GM23338 (cell line): ENCODE measurements around the gene TAGLN. TPM values are rescaled to one million over a fixed set of nuclear protein-coding genes. Genes with fewer than 3 reads are reported as not detected.

ENCODE experiments used
- ATAC-seq: fragments of 200-7000 bp; cut with Tn5 transposase; 3 replicates; pipeline ENCODE4 v1.9.1; 2020
- DNase-seq: peaks from one replicate; pipeline ENCODE4 v3.0.0-alpha.2; 2015; ENCODE audit warnings: low spot score
- H2AFZ ChIP-seq: fragments of 200-600 bp; sonication (generic); 2 replicates; pipeline ENCODE4 v1.8.0; 2016; ENCODE audit warnings: antibody characterized with exemption, mild to moderate bottlenecking, moderate library complexity
- H3F3A ChIP-seq: fragments of 200-600 bp; sonication (generic); replicated peaks from 2 replicates; pipeline ENCODE4 v1.8.0; 2017; ENCODE audit warnings: antibody characterized with exemption, mixed run types, low read depth
- H3K27ac ChIP-seq: fragments of 200-600 bp; sonication (generic); 2 replicates; pipeline ENCODE4 v1.6.1; 2016; ENCODE audit warnings: low read depth
- H3K27me3 ChIP-seq: fragments of 200-600 bp; sonication (generic); 2 replicates; pipeline ENCODE4 v1.8.0; 2016; ENCODE audit warnings: mild to moderate bottlenecking, mixed run types, moderate library complexity; ENCODE audit not compliant: insufficient read depth
- H3K36me3 ChIP-seq: fragments of 200-600 bp; sonication (generic); 2 replicates; pipeline ENCODE4 v1.8.0; 2016; ENCODE audit warnings: mild to moderate bottlenecking; ENCODE audit not compliant: insufficient read depth
- H3K4me1 ChIP-seq: fragments of 200-600 bp; sonication (generic); 2 replicates; pipeline ENCODE4 v1.8.0; 2016; ENCODE audit warnings: mild to moderate bottlenecking, moderate library complexity; ENCODE audit not compliant: insufficient read depth
- H3K4me2 ChIP-seq: fragments of 200-600 bp; sonication (generic); 2 replicates; pipeline ENCODE4 v1.7.1; 2017; ENCODE audit warnings: mixed run types
- H3K4me3 ChIP-seq: fragments of 200-600 bp; sonication (generic); 2 replicates; pipeline ENCODE4 v1.6.1; 2016; ENCODE audit warnings: mixed run types
- H3K79me2 ChIP-seq: fragments of 200-600 bp; sonication (generic); replicated peaks from 2 replicates; pipeline ENCODE4 v1.8.0; 2017; ENCODE audit warnings: mild to moderate bottlenecking; ENCODE audit not compliant: insufficient read depth
- H3K9me2 ChIP-seq: fragments of 200-600 bp; sonication (generic); 2 replicates; pipeline ENCODE4 v1.8.0; 2017; ENCODE audit not compliant: insufficient read depth
- H4K20me1 ChIP-seq: fragments of 200-600 bp; sonication (generic); replicated peaks from 2 replicates; pipeline ENCODE4 v1.8.0; 2017; ENCODE audit warnings: mild to moderate bottlenecking; ENCODE audit not compliant: insufficient read depth
- H3K27ac Mint-ChIP-seq: 2 replicates; pipeline ENCODE4 v1.8.0; 2020; ENCODE audit warnings: inconsistent platforms, mild to moderate bottlenecking, moderate library complexity, mixed read lengths
- H3K27me3 Mint-ChIP-seq: 3 replicates; pipeline ENCODE4 v1.8.0; 2022; ENCODE audit warnings: low read depth, mild to moderate bottlenecking, moderate library complexity, mixed read lengths, inconsistent platforms; ENCODE audit not compliant: insufficient read depth, poor library complexity
- H3K36me3 Mint-ChIP-seq: 3 replicates; pipeline ENCODE4 v1.8.0; 2021; ENCODE audit warnings: low read depth, mild to moderate bottlenecking, inconsistent platforms, moderate library complexity, mixed read lengths
- H3K4me1 Mint-ChIP-seq: 3 replicates; pipeline ENCODE4 v1.8.0; 2020; ENCODE audit warnings: mild to moderate bottlenecking, inconsistent platforms, mixed read lengths
- H3K4me3 Mint-ChIP-seq: 3 replicates; pipeline ENCODE4 v1.8.0; 2021; ENCODE audit warnings: moderate library complexity, mild to moderate bottlenecking, inconsistent platforms, mixed read lengths
- H3K9me3 Mint-ChIP-seq: 3 replicates; pipeline ENCODE4 v1.8.0; 2020; ENCODE audit warnings: moderate library complexity, mild to moderate bottlenecking, inconsistent platforms, mixed read lengths
- EZH2 ChIP-seq: fragments of 200-600 bp; sonication (generic); IDR thresholded peaks from one replicate; pipeline ENCODE4 v1.8.0; 2017; ENCODE audit warnings: antibody characterized with exemption, mild to moderate bottlenecking, low read depth; ENCODE audit not compliant: unreplicated experiment
- EZH2phosphoT487 ChIP-seq: fragments of 200-600 bp; sonication (generic); IDR thresholded peaks from one replicate; pipeline ENCODE4 v1.8.1; 2018; ENCODE audit warnings: antibody characterized with exemption; ENCODE audit not compliant: unreplicated experiment
- NANOG ChIP-seq: IDR thresholded peaks from 2 replicates; pipeline ENCODE4 v1.6.1; 2016; ENCODE audit warnings: antibody characterized with exemption, borderline replicate concordance
- ZNF114 ChIP-seq: fragments of 250-450 bp; sonication (Bioruptor Pico); IDR thresholded peaks from 2 replicates; pipeline ENCODE4 v1.5.0; 2020; ENCODE audit warnings: mild to moderate bottlenecking, moderate library complexity
- ZNF331 ChIP-seq: fragments of 250-450 bp; sonication (Bioruptor Pico); IDR thresholded peaks from 2 replicates; pipeline ENCODE4 v1.5.0; 2020; ENCODE audit warnings: low read depth, mild to moderate bottlenecking, moderate library complexity
- polyA plus RNA-seq: library from polyadenylated mRNA; unstranded; fragments of >200 nt; fragmentation: Nextera tagmentation; extraction: Ambion mirVana; gene quantifications from 2 replicates; pipeline ENCODE4 v1.2.1, GENCODE V29; 2016
- total RNA-seq: library from RNA; depleted of rRNA; stranded (reverse); fragments of >200 nt; shearing (Covaris generic); gene quantifications from 2 replicates; pipeline ENCODE4 v1.2.3, GENCODE V29; 2014
- TF ChIP-seq, protein P1 (sequence below): fragments of 250-450 bp; sonication (Bioruptor Pico); IDR thresholded peaks from 2 replicates; pipeline ENCODE4 v1.5.0; 2020; ENCODE audit warnings: mild to moderate bottlenecking, moderate library complexity
- TF ChIP-seq, protein P2 (sequence below): IDR thresholded peaks from one replicate; pipeline ENCODE4 v1.6.1; 2018; ENCODE audit warnings: antibody characterized with exemption; ENCODE audit not compliant: unreplicated experiment
- TF ChIP-seq, protein P3 (sequence below): IDR thresholded peaks from 2 replicates; pipeline ENCODE4 v1.6.1; 2016; ENCODE audit warnings: antibody characterized with exemption

The TAGLN gene
- total and polyA plus RNA-seq, 2 experiments from 2014 or later, result 86.8 to 130 TPM

DNA sequence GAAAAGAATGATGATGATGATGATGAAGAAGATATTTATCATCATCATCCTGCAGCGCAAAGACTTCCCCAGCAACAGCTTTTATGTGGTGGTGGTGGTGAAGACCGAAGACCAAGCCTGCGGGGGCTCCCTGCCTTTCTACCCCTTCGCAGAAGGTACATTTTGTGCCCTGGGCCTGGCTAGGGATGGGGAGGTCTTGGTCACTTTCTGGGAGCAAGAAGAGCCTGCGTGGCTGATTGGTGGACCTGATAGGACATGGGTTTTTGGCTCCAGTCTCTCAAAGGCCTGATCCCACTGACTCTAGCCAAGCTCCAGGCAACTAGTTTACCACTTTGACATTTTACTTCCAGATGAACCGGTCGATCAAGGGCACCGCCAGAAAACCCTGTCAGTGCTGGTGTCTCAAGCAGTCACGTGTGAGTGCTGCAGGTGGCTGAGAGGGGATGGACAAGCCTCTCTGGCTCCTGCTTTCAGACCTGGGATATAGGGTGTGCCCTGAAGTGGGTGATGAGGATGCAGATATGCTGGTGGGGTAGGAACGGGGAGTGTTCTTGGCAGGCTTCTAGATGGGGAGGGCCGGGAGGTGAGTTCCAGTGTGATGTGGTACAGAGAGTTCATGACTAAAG lies 15.3 kb upstream of the TAGLN start:
- Mint-ChIP-seq H3K27me3 (peaks cover 20% of the 10 kb centered on the region), H3K36me3 (peaks cover 2% of the 10 kb centered on the region; the same call in 2 of the 3 replicates)

DNA sequence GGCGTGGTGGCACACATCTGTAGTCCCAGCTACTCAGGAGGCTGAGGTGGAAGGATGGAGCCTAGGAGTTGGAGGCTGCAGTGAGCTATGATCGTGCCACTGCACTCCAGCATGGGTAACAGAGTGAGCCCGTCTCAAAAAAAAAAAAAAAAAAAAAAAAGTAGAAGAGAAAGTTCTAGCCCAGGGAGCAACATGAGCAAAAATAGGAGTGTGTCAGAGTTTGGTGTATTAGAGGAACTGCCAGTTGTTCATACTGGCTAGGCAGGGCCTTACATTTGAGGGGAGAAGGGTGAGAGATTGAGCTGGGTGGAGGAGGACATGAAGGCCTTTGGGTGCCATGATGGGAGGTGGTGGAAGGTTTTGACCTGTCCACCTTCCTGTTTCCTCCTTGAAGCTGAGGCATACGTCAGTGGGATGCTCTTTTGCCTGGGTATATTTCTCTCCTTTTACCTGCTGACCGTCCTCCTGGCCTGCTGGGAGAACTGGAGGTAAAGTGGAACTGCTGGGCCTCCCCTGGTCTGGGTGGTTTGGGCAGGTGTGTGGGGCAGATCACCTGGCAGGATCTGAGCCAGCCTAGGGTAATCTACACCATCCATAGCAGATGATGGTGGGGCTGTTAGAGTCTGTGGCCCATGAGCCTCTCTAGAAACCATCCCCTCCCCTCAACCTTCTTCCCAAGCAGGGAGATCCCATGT lies 13.3 kb upstream of the TAGLN start:
- Histone ChIP-seq H3K4me2 (no peak overlapping the region), H3K27me3 (no peaks in the 10 kb centered on the region), H3K27ac (no peak overlapping the region), H3K9me2 (no peaks in the 10 kb centered on the region), H3K4me3 (no peak overlapping the region), H2AFZ (no peak overlapping the region), H4K20me1 (no peaks in the 10 kb centered on the region), H3F3A (no peaks in the 10 kb centered on the region), H3K36me3 (no peaks in the 10 kb centered on the region), H3K4me1 (0 out of 2 replicates have a peak, but pooled peaks cover 3% of the 10 kb centered on the region), H3K79me2 (no peaks in the 10 kb centered on the region)
- H3K4me3 Mint-ChIP-seq, result no peak overlapping the region
- no peak for DNase-seq
- no peaks in the 10 kb centered on the region for H3K9me3 Mint-ChIP-seq
- no peak overlapping the region for H3K27ac Mint-ChIP-seq
- no peak for ATAC-seq
- H3K27me3 Mint-ChIP-seq, result peaks cover 13% of the 10 kb centered on the region
- peaks cover 5% of the 10 kb centered on the region for H3K4me1 Mint-ChIP-seq
- H3K36me3 Mint-ChIP-seq, result peaks cover 4% of the 10 kb centered on the region; the same call in 2 of the 3 replicates
- TF ChIP-seq, protein P1, sequence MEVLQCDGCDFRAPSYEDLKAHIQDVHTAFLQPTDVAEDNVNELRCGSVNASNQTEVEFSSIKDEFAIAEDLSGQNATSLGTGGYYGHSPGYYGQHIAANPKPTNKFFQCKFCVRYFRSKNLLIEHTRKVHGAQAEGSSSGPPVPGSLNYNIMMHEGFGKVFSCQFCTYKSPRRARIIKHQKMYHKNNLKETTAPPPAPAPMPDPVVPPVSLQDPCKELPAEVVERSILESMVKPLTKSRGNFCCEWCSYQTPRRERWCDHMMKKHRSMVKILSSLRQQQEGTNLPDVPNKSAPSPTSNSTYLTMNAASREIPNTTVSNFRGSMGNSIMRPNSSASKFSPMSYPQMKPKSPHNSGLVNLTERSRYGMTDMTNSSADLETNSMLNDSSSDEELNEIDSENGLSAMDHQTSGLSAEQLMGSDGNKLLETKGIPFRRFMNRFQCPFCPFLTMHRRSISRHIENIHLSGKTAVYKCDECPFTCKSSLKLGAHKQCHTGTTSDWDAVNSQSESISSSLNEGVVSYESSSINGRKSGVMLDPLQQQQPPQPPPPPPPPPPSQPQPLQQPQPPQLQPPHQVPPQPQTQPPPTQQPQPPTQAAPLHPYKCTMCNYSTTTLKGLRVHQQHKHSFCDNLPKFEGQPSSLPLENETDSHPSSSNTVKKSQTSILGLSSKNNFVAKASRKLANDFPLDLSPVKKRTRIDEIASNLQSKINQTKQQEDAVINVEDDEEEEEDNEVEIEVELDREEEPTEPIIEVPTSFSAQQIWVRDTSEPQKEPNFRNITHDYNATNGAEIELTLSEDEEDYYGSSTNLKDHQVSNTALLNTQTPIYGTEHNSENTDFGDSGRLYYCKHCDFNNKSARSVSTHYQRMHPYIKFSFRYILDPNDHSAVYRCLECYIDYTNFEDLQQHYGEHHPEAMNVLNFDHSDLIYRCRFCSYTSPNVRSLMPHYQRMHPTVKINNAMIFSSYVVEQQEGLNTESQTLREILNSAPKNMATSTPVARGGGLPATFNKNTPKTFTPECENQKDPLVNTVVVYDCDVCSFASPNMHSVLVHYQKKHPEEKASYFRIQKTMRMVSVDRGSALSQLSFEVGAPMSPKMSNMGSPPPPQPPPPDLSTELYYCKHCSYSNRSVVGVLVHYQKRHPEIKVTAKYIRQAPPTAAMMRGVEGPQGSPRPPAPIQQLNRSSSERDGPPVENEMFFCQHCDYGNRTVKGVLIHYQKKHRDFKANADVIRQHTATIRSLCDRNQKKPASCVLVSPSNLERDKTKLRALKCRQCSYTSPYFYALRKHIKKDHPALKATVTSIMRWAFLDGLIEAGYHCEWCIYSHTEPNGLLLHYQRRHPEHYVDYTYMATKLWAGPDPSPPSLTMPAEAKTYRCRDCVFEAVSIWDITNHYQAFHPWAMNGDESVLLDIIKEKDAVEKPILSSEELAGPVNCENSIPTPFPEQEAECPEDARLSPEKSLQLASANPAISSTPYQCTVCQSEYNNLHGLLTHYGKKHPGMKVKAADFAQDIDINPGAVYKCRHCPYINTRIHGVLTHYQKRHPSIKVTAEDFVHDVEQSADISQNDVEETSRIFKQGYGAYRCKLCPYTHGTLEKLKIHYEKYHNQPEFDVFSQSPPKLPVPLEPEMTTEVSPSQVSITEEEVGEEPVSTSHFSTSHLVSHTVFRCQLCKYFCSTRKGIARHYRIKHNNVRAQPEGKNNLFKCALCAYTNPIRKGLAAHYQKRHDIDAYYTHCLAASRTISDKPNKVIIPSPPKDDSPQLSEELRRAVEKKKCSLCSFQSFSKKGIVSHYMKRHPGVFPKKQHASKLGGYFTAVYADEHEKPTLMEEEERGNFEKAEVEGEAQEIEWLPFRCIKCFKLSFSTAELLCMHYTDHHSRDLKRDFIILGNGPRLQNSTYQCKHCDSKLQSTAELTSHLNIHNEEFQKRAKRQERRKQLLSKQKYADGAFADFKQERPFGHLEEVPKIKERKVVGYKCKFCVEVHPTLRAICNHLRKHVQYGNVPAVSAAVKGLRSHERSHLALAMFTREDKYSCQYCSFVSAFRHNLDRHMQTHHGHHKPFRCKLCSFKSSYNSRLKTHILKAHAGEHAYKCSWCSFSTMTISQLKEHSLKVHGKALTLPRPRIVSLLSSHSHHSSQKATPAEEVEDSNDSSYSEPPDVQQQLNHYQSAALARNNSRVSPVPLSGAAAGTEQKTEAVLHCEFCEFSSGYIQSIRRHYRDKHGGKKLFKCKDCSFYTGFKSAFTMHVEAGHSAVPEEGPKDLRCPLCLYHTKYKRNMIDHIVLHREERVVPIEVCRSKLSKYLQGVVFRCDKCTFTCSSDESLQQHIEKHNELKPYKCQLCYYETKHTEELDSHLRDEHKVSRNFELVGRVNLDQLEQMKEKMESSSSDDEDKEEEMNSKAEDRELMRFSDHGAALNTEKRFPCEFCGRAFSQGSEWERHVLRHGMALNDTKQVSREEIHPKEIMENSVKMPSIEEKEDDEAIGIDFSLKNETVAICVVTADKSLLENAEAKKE (CRISPR knock-in tag), result no peak
- TF ChIP-seq EZH2 (no peak), ZNF331 (CRISPR knock-in tag) (no peak)

More for the DNA sequence above, 15.3 kb upstream of the TAGLN start:
- H3K4me3 Mint-ChIP-seq, result no peak overlapping the region
- Histone ChIP-seq H3K9me2 (no peaks in the 10 kb centered on the region), H3K27me3 (no peaks in the 10 kb centered on the region), H3K36me3 (no peaks in the 10 kb centered on the region), H3K79me2 (peaks cover 5% of the 10 kb centered on the region; the same call in 1 of the 2 replicates), H3K27ac (no peak overlapping the region), H3K4me1 (peaks cover 18% of the 10 kb centered on the region), H3K4me3 (no peak overlapping the region), H4K20me1 (no peaks in the 10 kb centered on the region), H3K4me2 (no peak overlapping the region), H2AFZ (no peak overlapping the region), H3F3A (peaks cover 12% of the 10 kb centered on the region; the same call in 1 of the 2 replicates)
- no peak for ATAC-seq
- no peak overlapping the region for H3K27ac Mint-ChIP-seq
- DNase-seq, result no peak
- H3K9me3 Mint-ChIP-seq, result no peaks in the 10 kb centered on the region
- H3K4me1 Mint-ChIP-seq, result peaks cover 20% of the 10 kb centered on the region
- TF ChIP-seq ZNF114 (CRISPR knock-in tag) (no peak), NANOG (no peak), EZH2phosphoT487 (no peak)
- TF ChIP-seq, protein P2, sequence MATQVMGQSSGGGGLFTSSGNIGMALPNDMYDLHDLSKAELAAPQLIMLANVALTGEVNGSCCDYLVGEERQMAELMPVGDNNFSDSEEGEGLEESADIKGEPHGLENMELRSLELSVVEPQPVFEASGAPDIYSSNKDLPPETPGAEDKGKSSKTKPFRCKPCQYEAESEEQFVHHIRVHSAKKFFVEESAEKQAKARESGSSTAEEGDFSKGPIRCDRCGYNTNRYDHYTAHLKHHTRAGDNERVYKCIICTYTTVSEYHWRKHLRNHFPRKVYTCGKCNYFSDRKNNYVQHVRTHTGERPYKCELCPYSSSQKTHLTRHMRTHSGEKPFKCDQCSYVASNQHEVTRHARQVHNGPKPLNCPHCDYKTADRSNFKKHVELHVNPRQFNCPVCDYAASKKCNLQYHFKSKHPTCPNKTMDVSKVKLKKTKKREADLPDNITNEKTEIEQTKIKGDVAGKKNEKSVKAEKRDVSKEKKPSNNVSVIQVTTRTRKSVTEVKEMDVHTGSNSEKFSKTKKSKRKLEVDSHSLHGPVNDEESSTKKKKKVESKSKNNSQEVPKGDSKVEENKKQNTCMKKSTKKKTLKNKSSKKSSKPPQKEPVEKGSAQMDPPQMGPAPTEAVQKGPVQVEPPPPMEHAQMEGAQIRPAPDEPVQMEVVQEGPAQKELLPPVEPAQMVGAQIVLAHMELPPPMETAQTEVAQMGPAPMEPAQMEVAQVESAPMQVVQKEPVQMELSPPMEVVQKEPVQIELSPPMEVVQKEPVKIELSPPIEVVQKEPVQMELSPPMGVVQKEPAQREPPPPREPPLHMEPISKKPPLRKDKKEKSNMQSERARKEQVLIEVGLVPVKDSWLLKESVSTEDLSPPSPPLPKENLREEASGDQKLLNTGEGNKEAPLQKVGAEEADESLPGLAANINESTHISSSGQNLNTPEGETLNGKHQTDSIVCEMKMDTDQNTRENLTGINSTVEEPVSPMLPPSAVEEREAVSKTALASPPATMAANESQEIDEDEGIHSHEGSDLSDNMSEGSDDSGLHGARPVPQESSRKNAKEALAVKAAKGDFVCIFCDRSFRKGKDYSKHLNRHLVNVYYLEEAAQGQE, result no peak
- TF ChIP-seq, protein P3, sequence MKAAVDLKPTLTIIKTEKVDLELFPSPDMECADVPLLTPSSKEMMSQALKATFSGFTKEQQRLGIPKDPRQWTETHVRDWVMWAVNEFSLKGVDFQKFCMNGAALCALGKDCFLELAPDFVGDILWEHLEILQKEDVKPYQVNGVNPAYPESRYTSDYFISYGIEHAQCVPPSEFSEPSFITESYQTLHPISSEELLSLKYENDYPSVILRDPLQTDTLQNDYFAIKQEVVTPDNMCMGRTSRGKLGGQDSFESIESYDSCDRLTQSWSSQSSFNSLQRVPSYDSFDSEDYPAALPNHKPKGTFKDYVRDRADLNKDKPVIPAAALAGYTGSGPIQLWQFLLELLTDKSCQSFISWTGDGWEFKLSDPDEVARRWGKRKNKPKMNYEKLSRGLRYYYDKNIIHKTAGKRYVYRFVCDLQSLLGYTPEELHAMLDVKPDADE, result no peak
